Right cardiac atrium (tissue), 5 donors: ENCODE measurements around the gene KCNIP1. TPM values are rescaled to one million over a fixed set of nuclear protein-coding genes. Genes with fewer than 3 reads are reported as not detected.

Experiments
- ATAC-seq, 2 donors: fragments of 200-7000 bp; cut with Tn5 transposase; one replicate each; pipeline versions ENCODE4 v1.8.0 to v1.9.1; 2020; ENCODE audit warnings: moderate library complexity in 2 of 2, mild to moderate bottlenecking in 1 of 2
- DNase-seq, 3 donors: peaks; one replicate each; pipeline ENCODE4 v3.0.0-alpha.2; 2020
- H3K27ac ChIP-seq: one replicate; pipeline ENCODE4 v1.5.1; 2013; ENCODE audit warnings: mild to moderate bottlenecking, low read length, control low read depth, moderate library complexity
- H3K27me3 ChIP-seq: one replicate; pipeline ENCODE4 v1.6.1; 2013; ENCODE audit not compliant: control insufficient read depth, insufficient read depth
- H3K4me1 ChIP-seq: one replicate; pipeline ENCODE4 v1.6.1; 2013; ENCODE audit warnings: low read length; ENCODE audit not compliant: control insufficient read depth, insufficient read depth
- H3K4me3 ChIP-seq: one replicate; pipeline ENCODE4 v1.5.1; 2013; ENCODE audit warnings: low read length, control low read depth
- H3K9me3 ChIP-seq: one replicate; pipeline ENCODE4 v1.6.1; 2013; ENCODE audit warnings: low read length; ENCODE audit not compliant: control insufficient read depth
- whole genome bisulfite sequencing: extraction: QIAGEN DNeasy Blood & Tissue Kit; methylation state at CpG from one replicate; pipeline ENCODE4 v1.1.7; 2013; 5-methylcytosine and 5-hydroxymethylcytosine counted together
- intact Hi-C, 4 donors: fragments of 100-400 bp; cut with DNase I; formaldehyde crosslinking; loops; one replicate each; pipeline versions ENCODE4 v1.11.0 to v1.14.0; 2022 to 2023
- polyA plus RNA-seq: library from polyadenylated mRNA; stranded (reverse); fragments of 200-250 nt; gene quantifications from one replicate; pipeline ENCODE4 v1.2.3, GENCODE V29; 2013
- total RNA-seq, 4 donors: library from RNA; stranded (reverse); fragmentation: NEBNext Ultra II Directional; extraction: Animal tissue kit (Norgen Biotek cat#: 25700); gene quantifications; one replicate each; pipeline ENCODE4 v1.2.1, GENCODE V29; 2021
- donor health status: healthy with polysubstance abuse.
- donor health status: DM: no; HTN: yes; CAD: no.
- donor health status: DM: no; HTN: no; CAD: no.
- donor health status: DM: no; HTN: yes; CAD: no; lungs with severe emphysema.
- donor health status: DM: yes; HTN: yes; CAD: no.

The KCNIP1 gene
- total and polyA plus RNA-seq, 5 donors, result 0.11 TPM; not detected in 4

DNA sequence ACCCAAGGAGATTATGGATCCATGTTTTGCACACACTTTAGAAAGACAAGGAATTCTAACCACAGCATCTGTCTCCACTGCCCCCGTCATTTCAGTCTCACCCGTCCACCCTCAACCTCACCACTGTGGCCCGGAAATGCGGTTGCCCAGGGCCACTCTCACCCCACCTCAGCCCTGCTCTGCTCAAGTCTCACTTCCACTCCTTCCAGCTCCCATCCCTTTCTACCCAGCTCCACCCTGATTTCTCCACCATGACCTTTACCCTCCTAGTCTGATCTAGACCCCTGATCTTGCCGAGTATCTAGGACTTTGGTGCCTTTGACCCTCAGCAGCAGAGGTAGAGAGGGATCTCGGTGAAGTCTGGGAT is 7.2 kb upstream of the KCNIP1 start:
- DNase-seq (no peak), ATAC-seq (no peak)
- Histone ChIP-seq H3K4me3 (no peak overlapping the region), H3K9me3 (no peaks in the 10 kb centered on the region), H3K27ac (no peak overlapping the region), H3K27me3 (no peaks in the 10 kb centered on the region), H3K4me1 (no peaks in the 10 kb centered on the region)
- intact Hi-C loops, result no loop called here
- WGBS, result 89% methylated on average over 6 of the region's 6 CpGs

DNA sequence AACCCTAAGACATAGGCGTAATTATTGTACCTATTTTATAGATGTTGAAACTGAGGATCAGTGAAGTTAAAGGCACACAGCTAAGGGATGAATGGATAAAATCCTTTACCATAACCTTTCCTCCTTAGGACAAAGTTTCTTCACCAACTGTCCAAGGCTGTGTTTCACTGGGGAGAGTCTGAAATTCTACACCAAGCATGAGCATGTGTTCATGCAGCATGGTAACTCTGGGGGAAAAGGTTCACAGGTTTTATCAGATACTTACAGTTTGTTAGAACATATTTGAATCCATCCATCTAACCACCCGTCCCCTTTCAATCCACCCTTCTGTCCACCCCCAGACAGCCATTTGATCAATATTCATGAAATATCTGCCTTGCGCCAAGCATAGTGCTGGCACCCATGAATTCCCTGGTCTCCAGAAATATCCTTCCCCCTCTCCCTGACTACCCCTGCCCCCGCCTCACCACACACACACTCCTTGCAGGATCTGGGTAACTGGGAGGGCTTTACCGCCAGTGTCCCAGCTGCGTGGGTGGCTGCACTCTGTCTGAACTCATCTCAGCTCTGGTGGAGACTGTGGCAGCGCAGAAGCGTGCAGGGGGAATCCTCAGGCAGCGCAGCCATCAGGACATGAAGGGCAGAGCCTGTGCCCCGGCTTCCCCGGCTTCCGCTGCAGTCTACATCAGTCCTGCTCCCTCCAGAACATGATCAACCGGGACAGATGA is 6.3 kb upstream of the KCNIP1 start:
- Histone ChIP-seq H3K27me3 (no peaks in the 10 kb centered on the region), H3K4me1 (no peaks in the 10 kb centered on the region), H3K9me3 (no peaks in the 10 kb centered on the region), H3K4me3 (no peak overlapping the region), H3K27ac (no peak overlapping the region)
- DNase-seq, result no peak
- 53% methylated on average over 13 of the region's 13 CpGs for WGBS
- ATAC-seq, result no peak
- intact Hi-C loops, result no loop called here

DNA sequence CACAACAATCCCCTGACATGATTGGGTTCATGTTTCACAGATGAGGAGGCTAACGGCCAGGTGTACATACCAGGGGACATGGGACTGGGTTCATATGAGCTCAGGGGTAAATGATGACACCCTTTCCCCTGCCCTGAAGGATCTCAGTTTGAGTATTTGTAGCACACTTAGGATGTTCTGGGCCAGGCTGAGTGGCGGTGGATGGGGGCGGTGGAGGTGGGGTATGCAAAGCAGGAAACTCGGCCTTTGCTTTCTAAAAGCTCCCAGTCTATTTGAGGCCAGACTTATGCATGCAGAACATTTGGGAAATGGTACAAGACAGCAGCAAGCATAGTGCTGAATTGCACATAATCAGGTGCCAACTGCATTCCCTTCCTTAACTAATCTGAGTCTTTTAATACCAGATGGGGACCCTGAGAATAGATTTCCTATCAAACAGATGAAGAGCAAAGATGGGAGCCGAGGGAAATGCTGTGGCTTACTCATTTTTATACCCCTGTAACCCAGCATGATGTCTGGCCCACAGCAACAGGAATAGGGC is 4.9 kb upstream of the KCNIP1 start:
- intact Hi-C loops, result no loop called here
- no peaks in the 10 kb centered on the region for H3K27me3 ChIP-seq
- DNase-seq (no peak), ATAC-seq (no peak)
- WGBS, result 88% methylated on average over 5 of the region's 5 CpGs
- no peaks in the 10 kb centered on the region for H3K9me3 ChIP-seq
- H3K4me3 ChIP-seq, result no peak overlapping the region
- H3K27ac ChIP-seq, result no peak overlapping the region
- no peaks in the 10 kb centered on the region for H3K4me1 ChIP-seq

DNA sequence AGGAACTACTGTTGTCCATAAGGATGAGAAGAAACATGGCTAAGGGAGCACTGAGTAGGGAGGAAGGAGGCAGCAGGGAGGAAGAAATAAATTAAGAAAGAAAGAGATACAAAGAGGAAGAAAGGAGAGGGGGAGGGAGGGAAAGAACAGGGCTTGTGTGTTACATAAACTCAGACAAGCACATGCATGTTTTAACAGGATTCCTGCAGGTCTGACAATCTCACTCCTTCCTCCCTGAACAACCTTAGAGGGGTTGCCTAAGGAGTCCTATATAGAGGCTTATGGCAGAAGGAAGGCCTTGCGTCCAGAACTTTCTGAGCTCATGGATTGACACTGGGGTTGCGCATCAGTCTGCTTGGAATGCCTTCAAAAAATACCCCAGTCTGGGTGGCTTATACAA is 4.2 kb upstream of the KCNIP1 start:
- Histone ChIP-seq H3K27me3 (no peaks in the 10 kb centered on the region), H3K9me3 (no peaks in the 10 kb centered on the region)
- intact Hi-C loops, result no loop called here

DNA sequence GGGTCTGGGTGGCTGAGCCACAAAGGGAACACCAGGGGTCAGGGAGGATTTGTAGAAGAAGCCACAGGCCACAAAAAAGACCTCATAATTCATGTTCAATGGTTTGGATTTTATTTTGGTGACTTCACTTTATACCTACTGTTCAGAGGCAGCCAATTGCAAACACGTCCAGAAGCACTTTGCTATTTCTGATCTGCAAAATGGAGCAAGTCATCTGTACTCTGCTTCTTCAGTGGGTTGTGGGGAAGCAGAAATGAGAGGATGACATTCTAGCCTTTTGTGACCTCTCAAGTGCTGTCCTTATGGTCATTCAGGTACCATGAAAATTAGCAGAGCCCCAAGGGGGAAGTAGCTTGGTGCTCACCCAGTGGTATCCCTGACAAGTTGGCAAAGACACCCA is 2.5 kb upstream of the KCNIP1 start:
- no peak overlapping the region for H3K27ac ChIP-seq
- no peaks in the 10 kb centered on the region for H3K4me1 ChIP-seq
- intact Hi-C loops, result no loop called here
- H3K27me3 ChIP-seq, result no peaks in the 10 kb centered on the region
- 90% methylated on average over 1 of the region's 1 CpG for WGBS
- no peak overlapping the region for H3K4me3 ChIP-seq
- no peaks in the 10 kb centered on the region for H3K9me3 ChIP-seq
- no peak for ATAC-seq
- no peak for DNase-seq

More for the DNA sequence above, 4.2 kb upstream of the KCNIP1 start:
- Histone ChIP-seq H3K4me1 (no peaks in the 10 kb centered on the region), H3K27ac (no peak overlapping the region), H3K4me3 (no peak overlapping the region)
- ATAC-seq (no peak), DNase-seq (no peak)
- 97% methylated on average over 2 of the region's 2 CpGs for WGBS

DNA sequence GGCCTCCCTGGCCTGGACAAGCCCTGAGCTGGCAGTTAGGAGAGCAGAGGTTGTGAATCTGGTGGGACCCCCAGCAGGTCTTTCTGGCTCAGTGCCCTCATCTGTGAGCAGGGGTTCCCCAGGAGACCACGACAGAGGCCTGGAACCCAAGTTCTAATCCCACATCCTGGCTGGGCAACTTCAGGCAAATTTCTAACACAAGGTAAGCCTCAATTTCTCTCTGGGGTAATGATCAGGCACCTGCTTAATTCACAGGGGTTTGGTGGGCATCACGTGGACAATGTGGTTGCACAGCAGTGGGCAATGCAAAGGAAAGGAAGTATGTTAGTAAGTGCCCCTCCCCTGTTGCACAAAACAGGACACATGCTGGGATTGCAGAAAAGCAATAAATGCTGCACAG is 1.9 kb upstream of the KCNIP1 start:
- DNase-seq (no peak), ATAC-seq (no peak)
- no peaks in the 10 kb centered on the region for H3K27me3 ChIP-seq
- intact Hi-C loops, result no loop called here
- 86% methylated on average over 2 of the region's 2 CpGs for WGBS
- no peak overlapping the region for H3K27ac ChIP-seq
- H3K9me3 ChIP-seq, result no peaks in the 10 kb centered on the region
- no peak overlapping the region for H3K4me3 ChIP-seq
- no peaks in the 10 kb centered on the region for H3K4me1 ChIP-seq

DNA sequence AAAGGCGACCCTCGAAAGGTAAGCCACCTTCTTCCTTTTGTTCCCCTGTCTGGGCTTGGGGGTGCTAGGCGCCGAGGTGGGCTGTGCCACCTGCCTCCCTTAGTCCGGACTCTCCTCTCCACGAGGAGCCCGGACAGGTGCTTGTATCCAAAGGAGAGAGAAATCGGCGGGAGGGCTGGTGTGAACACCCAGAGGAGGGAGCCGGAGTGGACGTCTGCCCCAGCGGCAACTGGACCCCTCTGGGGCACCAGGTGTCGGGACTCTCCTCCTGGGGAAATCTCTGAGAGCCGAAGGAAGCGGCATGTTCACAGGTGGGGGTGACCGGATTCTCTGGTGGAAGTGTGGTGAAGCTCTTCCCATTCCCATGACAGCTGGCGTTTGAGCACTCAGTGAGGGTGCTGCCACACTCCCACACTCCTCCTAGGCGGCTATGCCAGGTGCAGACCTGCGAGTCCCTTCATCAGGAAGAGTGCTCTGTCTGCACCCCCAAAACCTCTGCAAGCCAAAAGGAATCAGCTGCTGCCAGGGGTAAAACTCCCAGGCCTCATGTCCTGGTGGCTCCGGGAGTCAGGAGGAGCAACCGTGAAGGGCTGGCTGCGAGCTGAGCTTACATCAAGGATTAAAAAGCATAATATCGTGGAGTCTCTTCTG is 921 bp downstream of the KCNIP1 start:
- Histone ChIP-seq H3K4me1 (no peaks in the 10 kb centered on the region), H3K27me3 (no peaks in the 10 kb centered on the region), H3K27ac (no peak overlapping the region), H3K4me3 (no peak overlapping the region), H3K9me3 (no peaks in the 10 kb centered on the region)
- WGBS, result 83% methylated on average over 23 of the region's 23 CpGs
- DNase-seq (no peak), ATAC-seq (no peak)
- intact Hi-C loops, result no loop called here

DNA sequence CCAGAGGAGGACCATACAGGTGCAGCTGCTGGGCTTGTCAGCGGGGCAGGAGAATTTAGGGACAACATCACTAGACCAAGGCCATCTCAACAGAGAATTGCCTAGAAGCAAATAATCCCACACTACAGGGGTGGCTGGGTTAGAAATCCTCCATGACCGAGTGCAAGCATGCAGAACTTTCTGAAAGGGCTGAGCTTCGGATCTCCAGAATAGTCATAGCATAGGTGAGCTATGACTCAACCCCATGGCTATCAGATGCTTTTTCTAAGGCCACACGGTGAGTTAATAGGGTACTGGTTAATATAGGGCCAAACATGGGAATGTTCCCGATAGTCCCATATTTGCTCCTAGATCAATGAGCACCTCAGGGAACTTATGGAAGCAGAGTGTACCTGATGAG is 4.2 kb downstream of the KCNIP1 start:
- DNase-seq (no peak), ATAC-seq (no peak)
- no peak overlapping the region for H3K4me3 ChIP-seq
- WGBS, result 94% methylated on average over 5 of the region's 5 CpGs
- H3K27me3 ChIP-seq, result no peaks in the 10 kb centered on the region
- intact Hi-C loops, result no loop called here
- no peak overlapping the region for H3K27ac ChIP-seq
- no peaks in the 10 kb centered on the region for H3K9me3 ChIP-seq
- no peaks in the 10 kb centered on the region for H3K4me1 ChIP-seq

DNA sequence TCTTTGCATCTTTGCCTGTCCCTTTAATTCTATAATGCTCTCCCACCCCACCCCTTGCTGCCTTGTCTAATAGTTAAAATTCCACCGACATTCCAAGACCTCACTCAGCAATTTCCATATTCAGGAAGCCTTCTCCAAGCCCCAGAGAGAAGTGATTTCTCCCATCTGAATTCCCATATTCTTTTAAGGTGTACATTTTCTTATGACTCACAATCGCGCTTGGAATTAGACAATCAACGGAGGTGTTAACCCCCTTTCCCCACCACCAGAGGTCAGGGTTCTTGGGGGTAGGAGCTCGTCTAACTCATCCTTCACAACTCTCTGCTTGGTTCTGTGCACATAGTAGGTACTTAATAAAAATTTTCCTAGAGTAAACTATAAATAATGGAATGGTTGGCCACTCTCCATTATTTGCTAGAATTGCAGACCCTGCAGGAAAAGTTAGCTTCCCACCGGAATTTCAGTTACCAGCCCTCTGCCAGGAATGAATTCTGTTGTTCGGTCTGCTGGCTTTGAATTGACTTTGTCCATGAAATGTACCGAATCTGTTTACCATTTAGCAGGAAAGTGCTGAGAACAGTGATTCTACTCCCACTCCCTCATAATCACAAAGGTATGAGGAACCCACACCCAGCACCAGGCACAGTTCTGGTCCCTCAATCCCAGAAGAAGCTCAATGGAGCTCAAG is 5.0 kb downstream of the KCNIP1 start:
- 67% methylated on average over 8 of the region's 8 CpGs for WGBS
- intact Hi-C loops, result no loop called here
- H3K4me1 ChIP-seq, result no peaks in the 10 kb centered on the region
- H3K27ac ChIP-seq, result no peak overlapping the region
- no peak for ATAC-seq
- H3K27me3 ChIP-seq, result no peaks in the 10 kb centered on the region
- no peak overlapping the region for H3K4me3 ChIP-seq
- DNase-seq, result no peak
- H3K9me3 ChIP-seq, result no peaks in the 10 kb centered on the region

DNA sequence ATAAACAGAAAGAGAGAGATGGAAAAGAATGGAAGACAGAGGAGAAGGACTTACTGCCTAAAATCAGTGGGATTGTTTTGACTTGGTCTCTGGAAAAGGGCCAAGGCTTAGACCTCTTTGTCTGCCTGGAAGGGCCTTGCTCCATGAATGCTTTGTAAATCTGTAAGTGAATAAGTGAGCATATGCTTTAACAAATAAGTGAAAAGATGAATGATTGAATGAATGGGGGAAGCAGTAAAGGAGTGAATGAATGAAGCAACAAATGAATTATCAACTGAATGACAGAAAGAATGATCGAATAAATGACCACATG is 5.5 kb downstream of the KCNIP1 start:
- 99% methylated on average over 1 of the region's 1 CpG for WGBS
- Histone ChIP-seq H3K27ac (no peak overlapping the region), H3K27me3 (no peaks in the 10 kb centered on the region), H3K4me1 (no peaks in the 10 kb centered on the region), H3K4me3 (no peak overlapping the region), H3K9me3 (no peaks in the 10 kb centered on the region)
- no peak for ATAC-seq
- no peak for DNase-seq
- intact Hi-C loops, result no loop called here

DNA sequence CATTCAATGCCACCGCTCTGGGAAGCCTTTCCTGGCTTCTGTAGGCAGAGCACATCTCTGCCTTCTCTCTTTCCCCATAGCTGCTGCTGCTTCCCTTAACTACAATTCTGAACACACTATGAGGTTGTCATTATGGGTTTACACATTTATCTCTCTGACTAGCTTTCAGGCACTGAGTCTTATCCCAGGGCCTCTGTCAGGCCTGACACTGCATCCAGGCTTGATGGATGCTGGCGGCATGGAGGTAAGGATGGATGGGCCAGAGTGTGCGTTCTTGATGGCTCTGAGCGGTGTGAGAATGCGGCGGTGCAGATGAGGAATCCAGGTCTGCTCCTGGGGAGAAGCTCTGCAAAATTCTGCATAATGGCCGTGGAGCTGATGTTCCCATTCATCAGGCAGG is 6.3 kb downstream of the KCNIP1 start:
- Histone ChIP-seq H3K27ac (no peak overlapping the region), H3K9me3 (no peaks in the 10 kb centered on the region), H3K4me3 (no peak overlapping the region), H3K27me3 (no peaks in the 10 kb centered on the region), H3K4me1 (no peaks in the 10 kb centered on the region)
- WGBS, result 93% methylated on average over 7 of the region's 7 CpGs
- intact Hi-C loops, result no loop called here
- no peak for ATAC-seq
- DNase-seq, result no peak
